Tibial artery (tissue), 4 donors: ENCODE measurements around the gene NFATC1.

ENCODE experiments used
- DNase-seq, 2 donors: peaks; one replicate each; pipeline ENCODE4 v3.0.0-alpha.2; 2019
- H3K27ac ChIP-seq, 2 donors: fragments of 200-600 bp; sonication (generic) in 1 of 2; 1 replicate in 1 of 2; 2 replicates in 1 of 2; pipeline ENCODE4 v1.5.1; 2018 to 2019; ENCODE audit warnings: mild to moderate bottlenecking in 1 of 2
- H3K27me3 ChIP-seq, 2 donors: fragments of 200-600 bp; sonication (generic) in 1 of 2; one replicate each; pipeline versions ENCODE4 v1.5.1 to v1.6.0; 2016 to 2019
- H3K36me3 ChIP-seq, 3 donors: fragments of 200-600 bp; sonication (generic) in 2 of 3; one replicate each; pipeline ENCODE4 v1.5.1; 2016 to 2019; ENCODE audit warnings: mild to moderate bottlenecking in 2 of 3
- H3K4me1 ChIP-seq, 4 donors: fragments of 200-600 bp; sonication (generic) in 2 of 4; 1 replicate in 3 of 4; 2 replicates in 1 of 4; pipeline ENCODE4 v1.5.1; 2016 to 2019
- H3K4me3 ChIP-seq, 2 donors: fragments of 200-600 bp; sonication (generic) in 1 of 2; 1 replicate in 1 of 2; 2 replicates in 1 of 2; pipeline ENCODE4 v1.5.1; 2018 to 2019; ENCODE audit warnings: mild to moderate bottlenecking in 2 of 2
- H3K9me3 ChIP-seq, 3 donors: fragments of 200-600 bp; sonication (generic) in 1 of 3; one replicate each; pipeline ENCODE4 v1.5.1; 2016 to 2019
- CTCF ChIP-seq, 2 experiments: fragments of 200-600 bp in 1 of 2; fragments of 450-650 bp in 1 of 2; IDR thresholded peaks; one replicate each; pipeline ENCODE4 v1.5.1; 2017 to 2019; ENCODE audit warnings: antibody characterized with exemption in 2 of 2, mild to moderate bottlenecking in 1 of 2, moderate library complexity in 1 of 2
- intact Hi-C: fragments of 100-400 bp; cut with DNase I; formaldehyde crosslinking; loops from one replicate; pipeline ENCODE4 v1.15.0; 2023; ENCODE audit warnings: low total_unique reads

Gene NFATC1

GRCh38 chr18:79413426-79413825, 17.7 kb downstream of the NFATC1 start:
- peaks cover 12 to 52% (median 47%) of the 10 kb centered on the region in 3 donors for H3K36me3 ChIP-seq
- no peaks in the 10 kb centered on the region for H3K27me3 ChIP-seq
- peaks cover 0 to 3% (median 0%) of the 10 kb centered on the region in 4 donors for H3K4me1 ChIP-seq
- TF ChIP-seq CTCF (IDR thresholded peaks at IDR 0.05): no peak
- DNase-seq: peak in 1 of 2 donors; percentile 33
- H3K27ac ChIP-seq: no peak overlapping the region
- H3K9me3 ChIP-seq: no peaks in the 10 kb centered on the region
- intact Hi-C loops: no loop called here
- no peak overlapping the region for H3K4me3 ChIP-seq

GRCh38 chr18:79413901-79414300, 18.2 kb downstream of the NFATC1 start:
- no peaks in the 10 kb centered on the region for H3K27me3 ChIP-seq
- H3K36me3 ChIP-seq: peaks cover 12 to 52% (median 47%) of the 10 kb centered on the region in 3 donors
- intact Hi-C loops: no loop called here
- DNase-seq: no peak
- H3K27ac ChIP-seq: no peak overlapping the region
- no peaks in the 10 kb centered on the region for H3K9me3 ChIP-seq
- TF ChIP-seq CTCF (IDR thresholded peaks at IDR 0.05): no peak
- H3K4me1 ChIP-seq: peaks cover 0 to 3% (median 0%) of the 10 kb centered on the region in 4 donors
- H3K4me3 ChIP-seq: no peak overlapping the region

GRCh38 chr18:79416022-79416676, 20.4 kb downstream of the NFATC1 start:
- no peak overlapping the region for H3K27ac ChIP-seq
- no peaks in the 10 kb centered on the region for H3K27me3 ChIP-seq
- H3K36me3 ChIP-seq: peaks cover 12 to 50% (median 47%) of the 10 kb centered on the region in 3 donors
- no peak for DNase-seq
- H3K4me3 ChIP-seq: no peak overlapping the region
- no peaks in the 10 kb centered on the region for H3K9me3 ChIP-seq
- intact Hi-C loops: no loop called here
- H3K4me1 ChIP-seq: peaks cover 0 to 3% (median 0%) of the 10 kb centered on the region in 4 donors
- no peak for TF ChIP-seq CTCF (IDR thresholded peaks at IDR 0.05)

- intact Hi-C loops: no loop called here
- Histone ChIP-seq H3K4me1 (peaks cover 0 to 3% (median 0%) of the 10 kb centered on the region in 4 donors), H3K36me3 (peaks cover 17 to 51% (median 47%) of the 10 kb centered on the region in 3 donors), H3K4me3 (no peak overlapping the region), H3K9me3 (no peaks in the 10 kb centered on the region), H3K27me3 (no peaks in the 10 kb centered on the region), H3K27ac (no peak overlapping the region)
- DNase-seq: no peak
- TF ChIP-seq CTCF (IDR thresholded peaks at IDR 0.05): no peak
Observed at GRCh38 chr18:79416677-79417052, 20.9 kb downstream of the NFATC1 start.

GRCh38 chr18:79418236-79418635, 22.5 kb downstream of the NFATC1 start:
- intact Hi-C loops: no loop called here
- Histone ChIP-seq H3K4me1 (peaks cover 0 to 3% (median 0%) of the 10 kb centered on the region in 4 donors), H3K27me3 (no peaks in the 10 kb centered on the region), H3K27ac (no peak overlapping the region), H3K4me3 (no peak overlapping the region), H3K36me3 (peaks cover 16 to 40% (median 36%) of the 10 kb centered on the region in 3 donors), H3K9me3 (no peaks in the 10 kb centered on the region)
- DNase-seq: no peak
- TF ChIP-seq CTCF (IDR thresholded peaks at IDR 0.05): no peak
